ENCODE results near the gene GRIK4.

Gene GRIK4

DNA sequence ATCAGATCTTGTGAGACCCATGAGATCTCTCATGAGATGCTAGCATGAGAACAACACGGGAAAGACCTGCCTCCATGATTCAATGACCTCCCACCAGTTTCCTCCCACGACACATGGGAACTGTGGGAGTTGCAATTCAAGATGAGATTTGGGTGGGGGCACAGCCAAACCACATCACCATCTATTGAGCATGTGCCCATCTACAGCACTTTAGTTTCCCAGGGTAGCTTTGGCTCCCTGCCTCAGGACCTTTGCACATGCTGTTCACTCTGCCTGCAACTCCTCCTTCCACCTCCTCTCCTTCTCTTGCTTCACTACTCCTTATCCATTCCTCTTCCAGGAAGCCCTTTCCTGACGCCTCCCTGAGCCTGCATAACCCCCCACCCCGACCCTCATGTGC is 17.2 kb downstream of the GRIK4 start:
- no peaks in the 10 kb centered on the region for H3K36me3 ChIP-seq (ENCODE audit: insufficient read depth)
- H2AFZ ChIP-seq (ENCODE audit: low read depth), result no peak overlapping the region
- no peak overlapping the region for H3K9ac ChIP-seq
- no peak overlapping the region for H3K4me2 ChIP-seq
- no peaks in the 10 kb centered on the region for H3K4me1 ChIP-seq (ENCODE audit: low read depth, poor library complexity, severe bottlenecking)
- no peak overlapping the region for H3K27ac ChIP-seq
- no peaks in the 10 kb centered on the region for H3K27me3 ChIP-seq (ENCODE audit: insufficient read depth, low read depth)
- TF ChIP-seq, protein P1, sequence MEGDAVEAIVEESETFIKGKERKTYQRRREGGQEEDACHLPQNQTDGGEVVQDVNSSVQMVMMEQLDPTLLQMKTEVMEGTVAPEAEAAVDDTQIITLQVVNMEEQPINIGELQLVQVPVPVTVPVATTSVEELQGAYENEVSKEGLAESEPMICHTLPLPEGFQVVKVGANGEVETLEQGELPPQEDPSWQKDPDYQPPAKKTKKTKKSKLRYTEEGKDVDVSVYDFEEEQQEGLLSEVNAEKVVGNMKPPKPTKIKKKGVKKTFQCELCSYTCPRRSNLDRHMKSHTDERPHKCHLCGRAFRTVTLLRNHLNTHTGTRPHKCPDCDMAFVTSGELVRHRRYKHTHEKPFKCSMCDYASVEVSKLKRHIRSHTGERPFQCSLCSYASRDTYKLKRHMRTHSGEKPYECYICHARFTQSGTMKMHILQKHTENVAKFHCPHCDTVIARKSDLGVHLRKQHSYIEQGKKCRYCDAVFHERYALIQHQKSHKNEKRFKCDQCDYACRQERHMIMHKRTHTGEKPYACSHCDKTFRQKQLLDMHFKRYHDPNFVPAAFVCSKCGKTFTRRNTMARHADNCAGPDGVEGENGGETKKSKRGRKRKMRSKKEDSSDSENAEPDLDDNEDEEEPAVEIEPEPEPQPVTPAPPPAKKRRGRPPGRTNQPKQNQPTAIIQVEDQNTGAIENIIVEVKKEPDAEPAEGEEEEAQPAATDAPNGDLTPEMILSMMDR (conservative IDR thresholded peaks at IDR 0.05; ENCODE audit: low read depth, low read length), result no peak
- no peak overlapping the region for H3K4me3 ChIP-seq (IDR thresholded peaks at IDR 0.05; ENCODE audit: insufficient read depth, low read depth, low read length)
- H3K79me2 ChIP-seq (ENCODE audit: insufficient read depth, low read depth), result no peaks in the 10 kb centered on the region
- H4K20me1 ChIP-seq (ENCODE audit: insufficient read depth), result no peaks in the 10 kb centered on the region

DNA sequence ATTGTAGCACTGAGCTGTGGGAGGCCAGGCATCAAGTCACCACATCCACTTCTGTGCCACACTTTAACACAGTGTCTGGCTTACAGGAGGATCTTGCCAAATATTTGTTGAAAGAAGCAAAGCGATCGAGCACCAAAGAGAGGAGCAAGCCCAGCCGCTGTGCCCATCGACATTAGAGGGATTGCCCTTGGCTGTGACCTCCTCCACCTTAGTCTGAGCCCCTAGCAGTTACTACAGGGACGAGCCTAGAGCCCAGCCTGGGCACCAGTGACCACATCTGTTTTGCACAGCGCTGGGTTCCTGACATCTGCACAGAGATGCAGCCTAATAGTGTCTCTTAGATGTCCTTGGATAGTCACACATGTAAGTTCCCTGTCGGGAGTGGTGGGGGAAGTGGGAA is 17.7 kb downstream of the GRIK4 start:
- no peaks in the 10 kb centered on the region for H4K20me1 ChIP-seq (ENCODE audit: insufficient read depth)
- H2AFZ ChIP-seq (ENCODE audit: low read depth), result no peak overlapping the region
- no peak overlapping the region for H3K4me2 ChIP-seq
- H3K27ac ChIP-seq, result no peak overlapping the region
- no peak overlapping the region for H3K9ac ChIP-seq
- H3K27me3 ChIP-seq (ENCODE audit: insufficient read depth, low read depth), result no peaks in the 10 kb centered on the region
- TF ChIP-seq, protein P1 (conservative IDR thresholded peaks at IDR 0.05; ENCODE audit: low read depth, low read length), result no peak
- no peak overlapping the region for H3K4me3 ChIP-seq (IDR thresholded peaks at IDR 0.05; ENCODE audit: insufficient read depth, low read depth, low read length)
- H3K79me2 ChIP-seq (ENCODE audit: insufficient read depth, low read depth), result no peaks in the 10 kb centered on the region
- no peaks in the 10 kb centered on the region for H3K4me1 ChIP-seq (ENCODE audit: low read depth, poor library complexity, severe bottlenecking)
- H3K36me3 ChIP-seq (ENCODE audit: insufficient read depth), result no peaks in the 10 kb centered on the region

DNA sequence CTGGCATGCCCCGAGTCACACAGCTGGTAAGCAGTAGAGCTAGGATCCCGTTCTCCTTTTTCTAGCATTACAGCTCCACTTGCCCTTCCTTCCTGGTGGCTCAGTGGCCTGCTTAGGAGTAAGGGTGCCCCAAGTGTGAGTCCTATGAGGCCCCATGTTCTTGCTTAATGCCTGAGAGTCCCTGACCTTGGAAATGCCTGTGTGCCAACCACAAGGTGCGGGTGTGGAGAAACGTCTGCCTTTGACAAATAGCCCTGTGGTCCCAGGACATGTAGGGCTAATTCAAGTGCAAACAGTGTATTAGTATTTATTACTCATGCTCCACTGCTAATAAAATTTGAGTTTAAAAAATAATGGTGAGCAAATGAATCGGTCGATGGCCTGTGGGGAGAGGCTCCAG is 18.4 kb downstream of the GRIK4 start:
- Histone ChIP-seq H4K20me1 (ENCODE audit: insufficient read depth) (no peaks in the 10 kb centered on the region), H3K27ac (no peak overlapping the region), H3K9ac (no peak overlapping the region), H3K4me1 (ENCODE audit: low read depth, poor library complexity, severe bottlenecking) (no peaks in the 10 kb centered on the region), H3K27me3 (ENCODE audit: insufficient read depth, low read depth) (no peaks in the 10 kb centered on the region), H3K4me2 (no peak overlapping the region), H2AFZ (ENCODE audit: low read depth) (no peak overlapping the region), H3K79me2 (ENCODE audit: insufficient read depth, low read depth) (no peaks in the 10 kb centered on the region), H3K4me3 (IDR thresholded peaks at IDR 0.05; ENCODE audit: insufficient read depth, low read depth, low read length) (no peak overlapping the region), H3K36me3 (ENCODE audit: insufficient read depth) (no peaks in the 10 kb centered on the region)
- TF ChIP-seq, protein P1 (conservative IDR thresholded peaks at IDR 0.05; ENCODE audit: low read depth, low read length), result no peak

DNA sequence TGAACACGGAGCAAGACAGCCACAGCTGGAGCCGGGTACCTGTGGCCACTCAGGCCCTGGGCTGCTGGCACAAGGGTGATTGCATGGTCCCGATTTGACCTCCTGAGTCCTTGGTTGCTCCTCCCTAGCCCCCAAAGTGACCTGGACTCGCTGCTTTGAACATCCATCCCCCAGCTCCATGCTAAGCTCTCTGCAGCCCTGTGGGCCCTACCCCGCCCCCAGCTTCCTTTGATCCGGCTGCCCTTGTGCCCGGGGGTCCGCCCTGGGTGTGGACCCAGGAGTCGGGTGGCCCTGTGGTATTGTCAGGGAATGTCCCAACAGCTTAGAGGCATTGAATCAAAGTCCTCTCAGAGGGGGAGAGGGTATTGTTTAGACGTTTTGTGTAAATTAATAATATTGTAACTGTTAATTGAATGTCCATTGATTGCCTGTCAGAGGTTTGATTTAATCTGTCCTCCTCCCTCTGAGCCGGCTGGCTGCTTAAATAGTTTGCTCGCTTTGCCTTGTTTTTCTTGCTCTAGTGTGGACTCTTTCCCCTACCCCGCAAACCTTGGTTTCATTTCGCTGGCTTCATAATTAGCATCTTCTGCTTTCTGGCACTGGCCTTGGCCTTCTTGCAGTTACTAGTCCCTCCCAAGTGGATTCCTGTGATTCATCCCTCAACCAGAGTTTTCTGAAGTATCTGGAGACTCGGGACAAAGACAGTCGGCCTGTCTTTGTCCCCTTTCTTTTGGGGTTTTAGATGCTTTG is 20.7 kb downstream of the GRIK4 start:
- Histone ChIP-seq H2AFZ (ENCODE audit: low read depth) (no peak overlapping the region), H3K4me3 (IDR thresholded peaks at IDR 0.05; ENCODE audit: insufficient read depth, low read depth, low read length) (no peak overlapping the region), H3K9ac (no peak overlapping the region), H3K4me2 (no peak overlapping the region), H3K27me3 (ENCODE audit: insufficient read depth, low read depth) (no peaks in the 10 kb centered on the region), H3K4me1 (ENCODE audit: low read depth, poor library complexity, severe bottlenecking) (no peaks in the 10 kb centered on the region), H3K27ac (no peak overlapping the region), H3K36me3 (ENCODE audit: insufficient read depth) (no peaks in the 10 kb centered on the region), H3K79me2 (ENCODE audit: insufficient read depth, low read depth) (no peaks in the 10 kb centered on the region), H4K20me1 (ENCODE audit: insufficient read depth) (no peaks in the 10 kb centered on the region)
- TF ChIP-seq, protein P1 (conservative IDR thresholded peaks at IDR 0.05; ENCODE audit: low read depth, low read length), result no peak
